ENCODE measurements around the gene GRK5.

- TF ChIP-seq CTCF (IDR thresholded peaks at IDR 0.05) (no peak), SIN3A (IDR thresholded peaks at IDR 0.05; ENCODE audit: borderline replicate concordance, insufficient read depth, low read depth, low read length) (no peak), TCF7L2 (IDR thresholded peaks at IDR 0.05; ENCODE audit: low read depth, low read length) (no peak)
Measured at GRCh38 chr10:119320981-119321380, 113.6 kb downstream of the GRK5 start.

All from Panc1 (cell line).